Midbrain (tissue), 1 donor: Measurements from ENCODE around the gene DR1.
A peak's percentile ranks its signal among the peaks of the same experiment; 100 is the strongest.

Experiments used
- DNase-seq: peaks from one replicate; lab custom pipeline; 2025; lab: John Stamatoyannopoulos, UW

Gene DR1

GRCh38 chr1:93345633-93346420 lies at the start of gene DR1:
Gene DR1 (plus strand): TSS chr1:93345907. CDS start chr1:93346646, 739 bp downstream.
- peak; percentile 93 for DNase-seq

DNA sequence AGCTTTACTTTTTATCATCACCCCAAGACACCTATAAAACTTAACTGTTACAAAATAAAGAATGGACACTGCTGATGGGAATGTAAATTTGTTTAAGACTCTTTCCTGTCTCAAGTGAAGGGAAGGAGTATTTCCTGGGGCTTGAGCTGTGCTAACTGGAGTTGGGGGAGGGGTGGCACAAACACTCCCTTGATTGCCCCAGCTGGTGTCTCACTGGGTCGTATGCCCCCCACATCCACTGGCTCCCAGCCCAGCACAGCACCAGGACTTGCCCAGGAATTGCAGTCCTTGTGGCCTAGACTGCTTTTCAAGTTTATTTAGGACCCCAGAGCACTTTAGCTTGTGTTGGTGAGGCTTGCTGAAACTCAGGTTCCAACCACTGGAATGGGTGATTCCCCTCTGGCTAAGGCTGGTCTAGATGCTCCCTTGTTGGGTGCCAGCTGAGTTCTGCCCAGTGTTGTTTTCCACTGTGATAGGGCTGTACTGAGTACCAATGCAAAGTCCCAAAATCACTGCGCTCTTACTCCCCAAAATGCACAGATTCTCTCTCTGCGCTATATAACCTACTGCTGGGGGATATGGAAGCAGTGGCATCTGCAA lies 49.1 kb upstream of the DR1 start:
- DNase-seq, result no peak

DNA sequence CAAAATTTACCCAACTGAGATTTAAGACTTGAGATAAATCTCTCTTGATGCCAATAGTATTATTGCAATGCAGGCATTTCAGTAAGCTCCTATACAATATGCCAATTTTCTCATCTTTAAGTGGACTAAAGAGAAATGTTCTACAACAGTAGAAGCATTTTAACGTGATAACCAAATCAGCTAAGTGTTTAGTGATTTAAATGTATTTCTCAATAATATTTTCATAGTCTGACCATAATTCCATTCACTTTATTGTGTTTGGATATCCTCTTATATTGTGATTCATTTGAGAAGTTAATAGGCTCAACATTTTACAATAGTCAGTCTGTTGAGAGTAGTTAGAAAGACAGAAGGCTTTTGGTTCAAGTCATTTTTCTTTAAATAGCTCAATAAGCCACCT lies 44.6 kb upstream of the DR1 start:
- no peak for DNase-seq

GRCh38 chr1:93302078-93302477 lies 43.6 kb upstream of the DR1 start:
- DNase-seq, result no peak

DNA sequence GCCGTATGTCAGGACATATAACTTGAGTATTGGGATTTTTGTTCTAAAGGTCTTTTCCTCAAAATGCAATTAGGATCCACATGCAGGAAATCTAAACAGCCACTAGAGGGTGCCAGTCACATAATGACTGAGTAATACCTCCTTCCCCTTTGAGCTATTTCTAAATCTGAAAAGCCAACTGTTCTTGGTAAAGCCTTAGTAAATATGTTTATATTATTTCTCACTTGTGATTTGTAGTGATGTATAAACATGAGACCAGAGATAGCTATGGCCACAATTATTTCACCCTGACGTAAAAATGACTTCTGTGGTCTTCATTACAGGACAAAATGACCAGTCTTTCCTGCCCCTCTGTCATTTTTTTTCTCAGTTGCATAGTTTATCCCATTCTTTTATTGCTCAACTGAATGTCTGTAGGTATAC lies 41.0 kb upstream of the DR1 start:
- peak; percentile 54 for DNase-seq

DNA sequence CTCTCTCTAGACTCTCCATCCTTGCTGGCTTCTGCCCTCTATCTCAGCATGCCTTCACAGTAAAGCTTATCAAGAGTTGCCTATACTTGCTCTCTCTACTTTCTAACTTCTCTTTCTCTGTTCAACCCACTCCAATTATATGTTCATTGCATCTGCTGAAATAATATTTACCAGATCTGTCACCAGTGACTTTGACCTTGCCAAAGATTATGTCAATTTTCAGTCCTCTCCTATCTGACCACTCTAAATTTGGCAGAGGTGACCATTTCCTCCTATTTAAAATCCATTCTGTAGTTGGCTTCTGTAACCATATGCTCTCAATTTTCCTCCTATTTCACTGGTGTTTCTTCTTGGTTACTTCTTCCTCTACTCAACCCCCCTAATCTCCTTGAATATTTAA lies 38.8 kb upstream of the DR1 start:
- DNase-seq, result no peak

- no peak for DNase-seq
Observed at GRCh38 chr1:93313026-93313425, 32.7 kb upstream of the DR1 start.

DNA sequence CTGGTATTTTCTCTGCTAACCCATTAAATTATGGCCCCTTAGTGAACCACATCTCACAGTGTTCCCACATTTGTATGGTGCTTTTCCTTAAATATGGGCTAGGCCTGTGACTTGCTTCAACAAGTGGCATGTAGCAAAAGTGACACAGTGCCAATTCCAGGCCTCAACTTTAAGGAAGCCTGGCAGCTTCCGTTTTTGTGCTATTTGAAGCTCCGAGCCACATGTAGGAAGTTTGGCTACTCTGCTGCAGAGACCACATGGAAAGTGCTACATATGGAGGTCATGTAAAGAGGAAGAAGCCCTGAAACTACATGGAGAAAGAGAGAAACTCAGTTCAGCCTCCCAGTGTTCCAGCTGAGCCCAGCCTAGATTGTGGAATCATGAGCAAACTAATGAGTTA lies 28.5 kb upstream of the DR1 start:
- DNase-seq, result peak; percentile 35

DNA sequence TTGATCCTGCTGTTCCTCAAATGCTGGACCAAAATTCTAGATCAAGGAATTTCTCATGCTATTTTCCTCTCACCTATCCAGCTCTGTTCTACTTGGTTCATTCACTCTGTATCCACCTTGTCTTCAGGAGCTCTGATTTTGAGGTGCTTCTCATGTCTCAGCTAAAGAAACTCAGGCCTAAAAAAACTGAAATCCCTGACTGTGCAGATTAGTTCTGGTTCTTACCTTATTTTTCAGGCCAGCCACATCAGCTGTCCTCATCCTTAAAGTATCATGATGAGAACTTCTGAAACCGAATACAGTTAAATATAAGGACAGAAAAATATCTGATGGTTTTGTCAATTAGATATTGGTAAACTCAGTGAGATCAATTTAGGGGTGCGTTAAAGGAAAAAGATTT lies 27.8 kb upstream of the DR1 start:
- no peak for DNase-seq

- no peak for DNase-seq
Observed at GRCh38 chr1:93321720-93322119, 24.0 kb upstream of the DR1 start.

GRCh38 chr1:93322349-93322748 lies 23.4 kb upstream of the DR1 start:
- no peak for DNase-seq

GRCh38 chr1:93323185-93323820 lies 22.4 kb upstream of the DR1 start:
- no peak for DNase-seq

DNA sequence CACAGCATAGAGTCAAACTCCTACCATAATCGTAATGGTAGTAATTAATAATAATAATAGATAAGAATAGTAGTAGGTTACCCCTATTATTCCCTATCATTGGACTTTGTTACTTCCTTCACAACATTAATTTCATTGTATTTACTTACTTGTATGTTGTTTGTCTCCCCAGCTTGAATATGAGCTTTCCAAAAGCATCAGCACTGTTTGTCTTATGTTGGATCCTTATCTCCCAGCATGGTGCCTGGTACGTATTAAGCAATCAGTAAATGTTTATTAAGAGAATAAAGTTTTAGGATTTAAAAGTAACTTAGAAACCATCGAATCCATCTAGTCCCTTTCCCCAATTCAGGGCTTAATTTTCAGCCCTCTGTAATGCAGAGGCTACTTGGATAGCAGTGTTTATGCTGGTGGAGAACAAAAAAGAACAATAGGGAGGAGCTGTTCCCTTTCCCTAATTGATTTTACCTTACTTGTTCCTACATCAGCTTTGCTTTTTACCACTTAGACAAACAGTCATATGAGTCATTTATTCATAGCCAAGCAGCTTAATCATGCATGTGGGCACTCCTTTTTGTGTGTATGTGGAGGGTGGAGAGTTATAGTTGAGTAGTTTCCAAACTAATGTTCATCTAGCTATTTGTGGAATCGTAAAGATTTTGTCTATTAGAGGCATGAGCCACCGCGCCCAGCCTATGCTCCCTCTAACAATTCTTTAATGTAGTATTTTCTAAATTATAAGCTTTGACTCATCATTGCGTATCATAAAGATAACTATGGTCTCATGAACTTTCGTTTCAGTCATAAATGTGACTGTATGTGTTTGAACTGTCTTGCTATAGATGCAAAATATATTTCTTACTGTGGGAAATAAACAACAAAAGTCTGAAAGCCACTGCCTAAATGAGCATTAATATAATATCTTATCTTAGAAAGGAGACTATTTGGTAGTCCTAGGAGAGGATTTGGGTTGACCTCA lies 20.9 kb upstream of the DR1 start:
- DNase-seq, result no peak

DNA sequence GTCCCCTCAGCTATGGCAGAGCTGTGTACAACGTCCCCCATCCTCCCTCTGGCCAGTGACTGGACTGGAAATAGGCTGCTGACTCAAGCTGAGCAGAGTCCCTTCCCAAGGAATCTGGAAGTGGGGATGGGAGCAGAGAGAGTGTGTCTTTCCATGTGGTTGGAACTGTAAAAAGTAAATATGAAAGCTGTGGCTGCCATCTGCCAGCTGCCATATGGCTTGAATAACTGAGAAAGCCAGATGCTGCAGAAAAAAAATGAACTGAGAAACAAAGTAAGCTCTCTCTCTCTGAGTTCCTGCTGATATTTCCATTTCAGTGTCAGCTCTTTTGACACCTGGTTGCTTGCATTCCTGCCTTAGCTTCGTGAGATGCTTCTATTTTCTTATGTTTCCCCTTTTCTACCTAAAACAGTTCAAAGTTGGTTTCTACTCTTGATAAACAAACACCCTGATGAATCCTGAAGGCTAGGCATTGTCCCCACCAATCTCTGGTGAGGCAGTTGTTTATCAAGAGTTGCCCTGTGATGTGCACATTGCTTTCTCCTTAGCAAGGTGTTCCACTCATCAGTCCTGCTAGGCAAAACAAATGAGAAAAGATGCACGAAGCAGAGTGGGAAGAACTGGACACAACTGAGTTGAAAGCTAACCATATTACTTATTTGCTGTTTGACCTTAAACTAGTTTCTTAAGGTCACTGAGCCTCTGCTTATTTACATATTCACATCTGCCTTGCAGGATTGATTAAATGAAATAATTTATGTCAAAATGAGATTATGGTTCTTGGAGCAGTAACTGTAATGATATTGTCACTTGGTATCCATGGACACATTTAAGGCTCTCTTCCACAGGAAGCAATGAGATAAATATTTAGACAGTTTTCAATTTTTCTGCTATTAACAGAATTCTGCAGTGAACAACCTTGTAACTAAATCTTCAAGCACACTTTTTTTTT lies 16.6 kb upstream of the DR1 start:
- DNase-seq, result no peak

DNA sequence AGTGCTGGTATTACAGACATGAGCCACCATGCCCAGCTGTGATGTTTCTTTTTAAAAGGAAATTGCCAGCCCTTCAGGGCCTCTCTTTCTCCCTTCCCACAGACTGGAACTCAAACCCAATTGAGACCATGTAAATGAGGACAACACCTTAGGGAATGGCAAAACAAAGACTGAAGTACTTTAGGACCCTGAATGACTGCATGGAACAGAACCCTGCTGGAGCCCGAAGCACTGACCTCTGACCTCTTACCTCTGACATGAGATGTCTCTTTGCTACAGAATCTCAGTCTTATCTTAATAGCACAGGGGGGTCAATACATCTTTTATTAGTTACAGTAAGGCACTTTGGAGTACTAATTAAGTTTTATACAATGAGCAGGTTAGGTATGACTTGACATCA lies 15.5 kb upstream of the DR1 start:
- DNase-seq, result no peak

DNA sequence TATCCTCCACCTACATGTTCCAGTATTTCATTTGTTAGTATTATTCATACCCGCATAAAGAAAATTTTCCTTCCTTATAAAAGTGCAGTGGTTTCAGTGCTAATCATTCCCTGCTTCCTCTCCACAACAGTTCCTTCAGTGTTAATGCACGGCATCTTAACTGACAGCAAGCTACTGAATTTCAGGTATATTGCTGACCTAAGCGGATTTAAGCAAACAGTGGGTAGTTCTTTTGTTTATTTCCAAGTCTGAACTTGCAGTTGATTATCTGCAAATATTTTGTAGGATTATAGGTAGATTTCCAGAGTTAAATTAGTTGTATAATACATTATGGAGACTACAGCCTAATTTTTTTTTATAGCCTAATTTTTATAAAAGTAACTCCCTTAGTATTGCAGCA lies 15.1 kb upstream of the DR1 start:
- DNase-seq, result no peak

- DNase-seq, result no peak
Observed at GRCh38 chr1:93331412-93331811, 14.3 kb upstream of the DR1 start.

DNA sequence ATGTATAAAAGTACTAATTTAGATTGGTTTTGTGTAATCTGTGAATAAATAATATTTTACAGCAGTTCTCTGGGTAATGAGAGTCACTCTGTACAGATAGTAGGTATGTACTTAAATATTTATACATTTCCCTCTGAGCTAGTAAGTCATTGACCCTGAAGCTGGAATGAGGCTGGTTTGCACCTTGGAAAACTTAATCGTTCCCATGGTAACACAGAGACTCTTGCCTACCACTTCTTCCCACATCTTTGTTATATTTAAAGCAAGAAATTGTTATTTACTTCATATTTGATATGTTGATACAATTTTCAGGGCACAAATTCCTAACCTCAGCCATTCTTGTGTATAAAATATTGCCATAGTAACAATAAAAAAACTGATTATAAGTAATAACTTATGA lies 13.3 kb upstream of the DR1 start:
- DNase-seq, result no peak

GRCh38 chr1:93338387-93339146 lies 7.1 kb upstream of the DR1 start:
- DNase-seq, result no peak

GRCh38 chr1:93339171-93339697 lies 6.5 kb upstream of the DR1 start:
- DNase-seq, result no peak
